ENCODE measurements around the gene BAZ1A.

DNA sequence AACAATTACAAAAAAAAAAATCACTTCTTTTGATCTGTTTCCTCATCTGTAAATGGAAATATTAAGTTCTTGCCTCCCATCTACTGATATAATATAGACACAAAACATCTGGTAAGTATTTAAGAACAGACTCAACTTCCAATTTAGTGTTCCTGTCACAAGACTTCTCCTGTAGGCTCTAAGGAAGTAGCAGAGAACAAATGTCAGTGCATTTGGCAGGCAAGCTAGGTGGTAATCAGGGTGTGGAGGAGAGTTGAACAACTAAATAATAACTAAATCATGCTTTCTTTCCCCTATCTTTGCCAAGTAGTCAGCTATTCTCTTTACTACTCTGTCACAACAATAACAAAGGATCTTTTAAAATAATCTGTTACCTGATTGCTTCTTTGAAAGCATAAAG is 22.1 kb downstream of the BAZ1A start:
- TF ChIP-seq, protein P1, sequence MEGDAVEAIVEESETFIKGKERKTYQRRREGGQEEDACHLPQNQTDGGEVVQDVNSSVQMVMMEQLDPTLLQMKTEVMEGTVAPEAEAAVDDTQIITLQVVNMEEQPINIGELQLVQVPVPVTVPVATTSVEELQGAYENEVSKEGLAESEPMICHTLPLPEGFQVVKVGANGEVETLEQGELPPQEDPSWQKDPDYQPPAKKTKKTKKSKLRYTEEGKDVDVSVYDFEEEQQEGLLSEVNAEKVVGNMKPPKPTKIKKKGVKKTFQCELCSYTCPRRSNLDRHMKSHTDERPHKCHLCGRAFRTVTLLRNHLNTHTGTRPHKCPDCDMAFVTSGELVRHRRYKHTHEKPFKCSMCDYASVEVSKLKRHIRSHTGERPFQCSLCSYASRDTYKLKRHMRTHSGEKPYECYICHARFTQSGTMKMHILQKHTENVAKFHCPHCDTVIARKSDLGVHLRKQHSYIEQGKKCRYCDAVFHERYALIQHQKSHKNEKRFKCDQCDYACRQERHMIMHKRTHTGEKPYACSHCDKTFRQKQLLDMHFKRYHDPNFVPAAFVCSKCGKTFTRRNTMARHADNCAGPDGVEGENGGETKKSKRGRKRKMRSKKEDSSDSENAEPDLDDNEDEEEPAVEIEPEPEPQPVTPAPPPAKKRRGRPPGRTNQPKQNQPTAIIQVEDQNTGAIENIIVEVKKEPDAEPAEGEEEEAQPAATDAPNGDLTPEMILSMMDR (IDR thresholded peaks at IDR 0.05), result no peak
- TF ChIP-seq, protein P2, sequence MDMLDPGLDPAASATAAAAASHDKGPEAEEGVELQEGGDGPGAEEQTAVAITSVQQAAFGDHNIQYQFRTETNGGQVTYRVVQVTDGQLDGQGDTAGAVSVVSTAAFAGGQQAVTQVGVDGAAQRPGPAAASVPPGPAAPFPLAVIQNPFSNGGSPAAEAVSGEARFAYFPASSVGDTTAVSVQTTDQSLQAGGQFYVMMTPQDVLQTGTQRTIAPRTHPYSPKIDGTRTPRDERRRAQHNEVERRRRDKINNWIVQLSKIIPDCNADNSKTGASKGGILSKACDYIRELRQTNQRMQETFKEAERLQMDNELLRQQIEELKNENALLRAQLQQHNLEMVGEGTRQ (CRISPR knock-in tag; IDR thresholded peaks at IDR 0.05), result no peak
- TF ChIP-seq, protein P3, sequence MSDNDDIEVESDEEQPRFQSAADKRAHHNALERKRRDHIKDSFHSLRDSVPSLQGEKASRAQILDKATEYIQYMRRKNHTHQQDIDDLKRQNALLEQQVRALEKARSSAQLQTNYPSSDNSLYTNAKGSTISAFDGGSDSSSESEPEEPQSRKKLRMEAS (CRISPR knock-in tag; IDR thresholded peaks at IDR 0.05), result no peak
- TF ChIP-seq TEAD4 (CRISPR knock-in tag; IDR thresholded peaks at IDR 0.05), result no peak
- TF ChIP-seq, protein P4, sequence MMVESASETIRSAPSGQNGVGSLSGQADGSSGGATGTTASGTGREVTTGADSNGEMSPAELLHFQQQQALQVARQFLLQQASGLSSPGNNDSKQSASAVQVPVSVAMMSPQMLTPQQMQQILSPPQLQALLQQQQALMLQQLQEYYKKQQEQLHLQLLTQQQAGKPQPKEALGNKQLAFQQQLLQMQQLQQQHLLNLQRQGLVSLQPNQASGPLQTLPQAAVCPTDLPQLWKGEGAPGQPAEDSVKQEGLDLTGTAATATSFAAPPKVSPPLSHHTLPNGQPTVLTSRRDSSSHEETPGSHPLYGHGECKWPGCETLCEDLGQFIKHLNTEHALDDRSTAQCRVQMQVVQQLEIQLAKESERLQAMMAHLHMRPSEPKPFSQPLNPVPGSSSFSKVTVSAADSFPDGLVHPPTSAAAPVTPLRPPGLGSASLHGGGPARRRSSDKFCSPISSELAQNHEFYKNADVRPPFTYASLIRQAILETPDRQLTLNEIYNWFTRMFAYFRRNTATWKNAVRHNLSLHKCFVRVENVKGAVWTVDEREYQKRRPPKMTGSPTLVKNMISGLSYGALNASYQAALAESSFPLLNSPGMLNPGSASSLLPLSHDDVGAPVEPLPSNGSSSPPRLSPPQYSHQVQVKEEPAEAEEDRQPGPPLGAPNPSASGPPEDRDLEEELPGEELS (CRISPR knock-in tag; IDR thresholded peaks at IDR 0.05), result no peak

Measured in WTC11 (cell line).